Measurements from ENCODE around the gene PLXNB2. TPM values are rescaled to one million over a fixed set of nuclear protein-coding genes. Genes with fewer than 3 reads are reported as not detected.
A peak's percentile ranks its signal among the peaks of the same experiment; 100 is the strongest.
"Not testable (repeated sequence)": the region's sequence is repeated elsewhere in the genome, so short reads cannot be mapped to it uniquely, and the experiment has no call there.

Gene PLXNB2
- total RNA-seq, 1 donor from 2014 or later = 346 TPM

- peaks cover 14% of the 10 kb centered on the region for H3K36me3 Mint-ChIP-seq (ENCODE audit: low read depth)
- H3K27me3 Mint-ChIP-seq (ENCODE audit: low read depth) = no peaks in the 10 kb centered on the region
- no peak overlapping the region for H3K4me3 Mint-ChIP-seq (ENCODE audit: unreplicated experiment)
- H3K4me1 Mint-ChIP-seq (ENCODE audit: low read depth) = peaks cover 10% of the 10 kb centered on the region
- no peaks in the 10 kb centered on the region for H3K9me3 Mint-ChIP-seq (ENCODE audit: low read depth)
- no peak for DNase-seq (ENCODE audit: low spot score)
- H3K27ac Mint-ChIP-seq (ENCODE audit: unreplicated experiment) = peak overlapping the region; percentile 41
- TF ChIP-seq CTCF (IDR thresholded peaks at IDR 0.05) = no peak
These were observed 32.7 kb downstream of the PLXNB2 start for GRCh38 chr22:50274771-50275170.

- Mint-ChIP-seq H3K9me3 (ENCODE audit: low read depth) (no peaks in the 10 kb centered on the region), H3K4me1 (ENCODE audit: low read depth) (peaks cover 13% of the 10 kb centered on the region), H3K4me3 (ENCODE audit: unreplicated experiment) (no peak overlapping the region), H3K27me3 (ENCODE audit: low read depth) (no peaks in the 10 kb centered on the region), H3K36me3 (ENCODE audit: low read depth) (peaks cover 14% of the 10 kb centered on the region), H3K27ac (ENCODE audit: unreplicated experiment) (no peak overlapping the region)
- no peak for DNase-seq (ENCODE audit: low spot score)
- TF ChIP-seq CTCF (IDR thresholded peaks at IDR 0.05) = peak; percentile 74
These were observed 33.1 kb downstream of the PLXNB2 start for GRCh38 chr22:50274311-50274710.

GRCh38 chr22:50273781-50274180, 33.7 kb downstream of the PLXNB2 start:
- peak overlapping the region; percentile 27 for H3K27ac Mint-ChIP-seq (ENCODE audit: unreplicated experiment)

GRCh38 chr22:50273352-50273751, 34.1 kb downstream of the PLXNB2 start:
- Mint-ChIP-seq H3K4me1 (ENCODE audit: low read depth) (peaks cover 20% of the 10 kb centered on the region), H3K36me3 (ENCODE audit: low read depth) (peaks cover 14% of the 10 kb centered on the region), H3K27ac (ENCODE audit: unreplicated experiment) (peak overlapping the region; percentile 27)
- not testable (repeated sequence) for H3K4me3 Mint-ChIP-seq (ENCODE audit: unreplicated experiment); DNase-seq (ENCODE audit: low spot score); H3K9me3 Mint-ChIP-seq (ENCODE audit: low read depth); H3K27me3 Mint-ChIP-seq (ENCODE audit: low read depth)
- TF ChIP-seq CTCF (IDR thresholded peaks at IDR 0.05) = peak; percentile 41

More at GRCh38 chr22:50273781-50274180, 33.7 kb downstream of the PLXNB2 start:
- H3K27me3 Mint-ChIP-seq (ENCODE audit: low read depth); H3K4me3 Mint-ChIP-seq (ENCODE audit: unreplicated experiment); H3K9me3 Mint-ChIP-seq (ENCODE audit: low read depth); DNase-seq (ENCODE audit: low spot score): not testable (repeated sequence)
- peaks cover 16% of the 10 kb centered on the region for H3K4me1 Mint-ChIP-seq (ENCODE audit: low read depth)
- H3K36me3 Mint-ChIP-seq (ENCODE audit: low read depth) = peaks cover 14% of the 10 kb centered on the region

- Mint-ChIP-seq H3K36me3 (ENCODE audit: low read depth) (peaks cover 9% of the 10 kb centered on the region), H3K4me1 (ENCODE audit: low read depth) (peaks cover 25% of the 10 kb centered on the region), H3K27ac (ENCODE audit: unreplicated experiment) (no peak overlapping the region), H3K9me3 (ENCODE audit: low read depth) (no peaks in the 10 kb centered on the region), H3K27me3 (ENCODE audit: low read depth) (no peaks in the 10 kb centered on the region), H3K4me3 (ENCODE audit: unreplicated experiment) (no peak overlapping the region)
- no peak for DNase-seq (ENCODE audit: low spot score)
- peak; percentile 54 for TF ChIP-seq CTCF (IDR thresholded peaks at IDR 0.05)
These were observed 35.2 kb downstream of the PLXNB2 start for GRCh38 chr22:50272044-50272802.

GRCh38 chr22:50271519-50271970, 35.9 kb downstream of the PLXNB2 start:
- peak; percentile 66 for TF ChIP-seq CTCF (IDR thresholded peaks at IDR 0.05)
- Mint-ChIP-seq H3K9me3 (ENCODE audit: low read depth) (no peaks in the 10 kb centered on the region), H3K4me3 (ENCODE audit: unreplicated experiment) (peak overlapping the region; percentile 64), H3K27ac (ENCODE audit: unreplicated experiment) (no peak overlapping the region), H3K27me3 (ENCODE audit: low read depth) (no peaks in the 10 kb centered on the region), H3K4me1 (ENCODE audit: low read depth) (peaks cover 25% of the 10 kb centered on the region), H3K36me3 (ENCODE audit: low read depth) (peaks cover 8% of the 10 kb centered on the region)
- no peak for DNase-seq (ENCODE audit: low spot score)

Data from chondrocyte (in vitro differentiated cells).